Stimulated activated memory B cell treated with anti-CD40 and anti-IgM and Interleukin-4, amounts not matched to agents 10 μg/mL and 1 μg/mL and 100 μg/mL, for 72 hours (primary cell): Measurements from ENCODE around the gene SH3RF1.

Source experiments
- ATAC-seq: fragments of 150-1000 bp; cut with Tn5 transposase; 2 replicates; pipeline ENCODE4 v1.10.0; 2021
- H3K27ac Mint-ChIP-seq: one replicate; pipeline ENCODE4 v1.8.0; 2022; ENCODE audit warnings: mild to moderate bottlenecking, mixed read lengths
- H3K27me3 Mint-ChIP-seq: one replicate; pipeline ENCODE4 v1.8.0; 2022; ENCODE audit warnings: mixed read lengths
- H3K36me3 Mint-ChIP-seq: one replicate; pipeline ENCODE4 v1.8.0; 2022; ENCODE audit warnings: mixed read lengths
- H3K4me1 Mint-ChIP-seq: one replicate; pipeline ENCODE4 v1.8.0; 2022; ENCODE audit warnings: mixed read lengths
- H3K4me3 Mint-ChIP-seq: one replicate; pipeline ENCODE4 v1.8.0; 2022; ENCODE audit warnings: mild to moderate bottlenecking, moderate library complexity, mixed read lengths
- H3K9me3 Mint-ChIP-seq: one replicate; pipeline ENCODE4 v1.8.0; 2022; ENCODE audit warnings: mixed read lengths

SH3RF1 gene

DNA sequence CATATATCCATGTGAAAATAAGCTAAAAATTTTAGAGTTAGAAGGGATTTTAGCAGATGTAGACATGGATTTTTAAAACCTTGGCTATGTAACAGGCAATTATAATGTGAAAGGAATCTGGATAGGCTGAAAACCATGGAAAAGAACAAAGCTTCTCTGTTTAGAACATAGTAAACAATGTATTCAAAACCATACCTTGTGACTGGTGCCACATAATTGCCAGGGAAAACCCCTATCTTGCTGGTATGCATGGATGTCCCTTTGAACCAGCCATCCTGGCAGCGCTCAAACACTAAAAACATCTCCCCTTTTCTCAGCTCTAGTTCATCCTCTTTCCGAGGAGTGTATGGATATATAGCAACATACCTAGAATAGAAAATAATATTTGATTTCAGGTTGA, 150.1 kb downstream of the SH3RF1 start:
- Mint-ChIP-seq H3K4me1 (no peaks in the 10 kb centered on the region), H3K36me3 (peaks cover 18% of the 10 kb centered on the region), H3K4me3 (no peak overlapping the region), H3K27me3 (no peaks in the 10 kb centered on the region), H3K9me3 (no peaks in the 10 kb centered on the region), H3K27ac (no peak overlapping the region)
- no peak for ATAC-seq

GRCh38 chr4:169119536-169119935, 151.2 kb downstream of the SH3RF1 start:
- Mint-ChIP-seq H3K4me3 (no peak overlapping the region), H3K36me3 (peaks cover 20% of the 10 kb centered on the region), H3K9me3 (no peaks in the 10 kb centered on the region), H3K27ac (no peak overlapping the region), H3K27me3 (no peaks in the 10 kb centered on the region), H3K4me1 (no peaks in the 10 kb centered on the region)
- ATAC-seq: no peak

- no peaks in the 10 kb centered on the region for H3K9me3 Mint-ChIP-seq
- no peak overlapping the region for H3K27ac Mint-ChIP-seq
- no peak for ATAC-seq
These were observed 153.1 kb downstream of the SH3RF1 start for GRCh38 chr4:169117591-169118081.

DNA sequence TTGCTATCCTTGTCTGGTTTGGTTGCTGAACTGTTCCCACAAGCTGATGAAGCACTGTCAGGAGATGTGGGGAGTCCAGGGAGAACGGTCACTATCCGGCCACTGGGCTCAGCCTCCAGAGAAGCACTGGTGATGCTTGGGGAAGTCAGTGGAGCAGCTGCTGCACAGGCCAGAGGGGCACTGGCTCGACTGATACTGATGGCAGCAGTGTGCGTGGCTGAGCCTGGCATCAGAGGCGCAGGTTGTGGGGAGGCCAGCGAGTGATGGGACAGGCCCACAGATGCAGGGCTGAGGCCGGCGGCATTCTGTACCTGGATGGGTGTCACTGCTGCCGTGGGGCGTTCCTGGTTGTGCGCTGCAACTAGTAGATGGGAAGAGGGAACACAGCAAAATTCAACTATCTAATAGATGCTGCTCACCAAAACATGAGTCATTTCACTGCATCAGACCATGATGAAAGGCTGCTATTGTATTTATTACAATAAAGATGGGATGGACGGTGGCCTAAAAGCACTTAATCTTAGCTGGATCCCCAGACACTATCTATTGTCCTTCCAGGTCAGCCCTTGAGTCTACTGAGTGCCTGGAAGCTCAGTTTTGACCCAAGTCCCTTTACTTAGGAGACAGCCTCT, 154.4 kb downstream of the SH3RF1 start:
- Mint-ChIP-seq H3K4me3 (no peak overlapping the region), H3K27ac (no peak overlapping the region)
- ATAC-seq: peak; percentile 51

More at GRCh38 chr4:169117591-169118081, 153.1 kb downstream of the SH3RF1 start:
- Mint-ChIP-seq H3K27me3 (no peaks in the 10 kb centered on the region), H3K36me3 (peaks cover 36% of the 10 kb centered on the region), H3K4me3 (no peak overlapping the region), H3K4me1 (no peaks in the 10 kb centered on the region)

DNA sequence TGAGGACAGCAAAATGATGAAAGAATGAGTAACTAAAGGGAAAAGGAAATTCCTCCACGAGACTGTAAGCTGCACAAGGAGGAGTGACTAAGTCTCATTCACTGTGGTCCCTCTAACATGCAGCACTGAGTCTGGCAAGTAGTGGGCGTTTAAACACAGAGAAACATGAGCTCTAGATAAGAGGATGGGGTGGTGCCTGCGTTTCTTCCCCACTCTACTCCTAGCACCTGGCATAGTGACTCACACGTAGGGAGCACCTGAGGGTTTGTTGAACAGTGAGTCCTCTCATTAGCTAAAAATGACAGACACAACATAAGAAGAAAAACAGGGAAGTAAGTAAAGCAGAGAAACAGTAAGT, 154.9 kb downstream of the SH3RF1 start:
- Mint-ChIP-seq H3K4me1 (no peaks in the 10 kb centered on the region), H3K9me3 (no peaks in the 10 kb centered on the region), H3K36me3 (peaks cover 36% of the 10 kb centered on the region), H3K27me3 (no peaks in the 10 kb centered on the region), H3K4me3 (no peak overlapping the region), H3K27ac (no peak overlapping the region)
- no peak for ATAC-seq

More for the DNA sequence above, 154.4 kb downstream of the SH3RF1 start:
- Mint-ChIP-seq H3K36me3 (peaks cover 40% of the 10 kb centered on the region), H3K9me3 (no peaks in the 10 kb centered on the region), H3K27me3 (no peaks in the 10 kb centered on the region), H3K4me1 (no peaks in the 10 kb centered on the region)

DNA sequence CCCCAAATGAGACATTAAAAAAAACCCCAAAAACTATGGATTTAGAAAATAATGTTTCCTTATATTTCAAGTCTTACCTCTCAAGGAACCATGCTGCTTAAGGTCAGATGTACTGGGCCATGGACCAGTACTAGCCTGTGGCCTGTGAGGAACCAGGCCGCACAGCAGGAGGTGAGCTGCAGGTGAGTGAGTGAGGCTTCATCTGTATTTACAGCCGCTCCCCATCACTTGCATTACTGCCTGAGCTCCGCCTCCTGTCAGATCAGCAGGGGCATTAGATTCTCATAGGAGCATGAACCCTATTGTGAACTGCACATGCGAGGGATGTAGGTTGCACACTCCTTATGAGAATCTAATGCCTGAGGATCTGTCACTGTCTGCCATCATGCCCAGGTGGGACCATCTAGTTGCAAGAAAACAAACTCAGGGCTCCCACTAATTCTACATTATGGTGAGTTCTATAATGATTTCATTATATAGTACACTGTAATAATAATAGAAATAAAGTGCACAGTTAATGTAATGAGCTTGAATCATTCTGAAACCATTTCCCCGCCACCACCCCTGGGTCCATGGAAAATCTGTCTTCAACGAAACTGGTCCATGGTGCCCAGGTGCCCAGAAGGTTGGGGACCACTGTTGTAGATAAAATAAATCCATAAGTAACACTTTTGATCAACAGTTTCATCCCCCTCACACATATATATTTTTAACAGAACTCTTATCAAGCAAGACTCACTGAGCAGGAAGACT, 155.4 kb downstream of the SH3RF1 start:
- ATAC-seq: no peak
- Mint-ChIP-seq H3K9me3 (no peaks in the 10 kb centered on the region), H3K4me3 (no peak overlapping the region), H3K27ac (no peak overlapping the region), H3K36me3 (peaks cover 41% of the 10 kb centered on the region), H3K4me1 (no peaks in the 10 kb centered on the region), H3K27me3 (no peaks in the 10 kb centered on the region)

GRCh38 chr4:169114341-169114974, 156.3 kb downstream of the SH3RF1 start:
- Mint-ChIP-seq H3K9me3 (no peaks in the 10 kb centered on the region), H3K27ac (no peak overlapping the region), H3K4me1 (no peaks in the 10 kb centered on the region), H3K4me3 (no peak overlapping the region), H3K27me3 (no peaks in the 10 kb centered on the region), H3K36me3 (peaks cover 41% of the 10 kb centered on the region)
- no peak for ATAC-seq

- Mint-ChIP-seq H3K4me3 (no peak overlapping the region), H3K9me3 (no peaks in the 10 kb centered on the region), H3K4me1 (no peaks in the 10 kb centered on the region), H3K27me3 (no peaks in the 10 kb centered on the region), H3K36me3 (peaks cover 50% of the 10 kb centered on the region), H3K27ac (no peak overlapping the region)
- no peak for ATAC-seq
These were observed 160.1 kb downstream of the SH3RF1 start for GRCh38 chr4:169110633-169111032.

- Mint-ChIP-seq H3K36me3 (peaks cover 49% of the 10 kb centered on the region), H3K4me1 (no peaks in the 10 kb centered on the region), H3K9me3 (no peaks in the 10 kb centered on the region), H3K27ac (no peak overlapping the region), H3K4me3 (no peak overlapping the region), H3K27me3 (no peaks in the 10 kb centered on the region)
- no peak for ATAC-seq
These were observed 161.6 kb downstream of the SH3RF1 start for GRCh38 chr4:169109035-169109675.

- ATAC-seq: no peak
- H3K4me3 Mint-ChIP-seq: no peak overlapping the region
- H3K9me3 Mint-ChIP-seq: no peaks in the 10 kb centered on the region
These were observed 162.5 kb downstream of the SH3RF1 start for GRCh38 chr4:169108303-169108702.

DNA sequence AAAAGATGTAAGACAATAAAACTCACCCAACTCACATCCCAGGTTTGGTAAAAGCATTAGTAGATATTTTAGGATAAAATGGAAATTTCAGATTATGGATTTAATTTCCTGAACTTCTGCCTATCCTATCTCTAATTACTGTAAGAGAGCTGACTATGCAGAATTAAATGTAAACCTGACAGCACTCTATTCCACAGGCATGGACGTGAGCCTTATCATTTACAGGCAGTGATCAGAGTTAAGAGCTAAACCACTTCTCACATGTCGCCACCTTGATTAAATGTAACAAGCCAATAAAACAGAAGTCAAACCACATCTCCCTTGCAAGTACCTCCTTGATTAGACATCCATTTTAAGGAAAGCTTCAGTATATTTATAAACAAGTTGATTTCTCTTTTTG, 163.2 kb downstream of the SH3RF1 start:
- Mint-ChIP-seq H3K9me3 (no peaks in the 10 kb centered on the region), H3K4me3 (no peak overlapping the region)

More at GRCh38 chr4:169108303-169108702, 162.5 kb downstream of the SH3RF1 start:
- H3K27me3 Mint-ChIP-seq: no peaks in the 10 kb centered on the region
- H3K4me1 Mint-ChIP-seq: no peaks in the 10 kb centered on the region
- H3K36me3 Mint-ChIP-seq: peaks cover 45% of the 10 kb centered on the region
- H3K27ac Mint-ChIP-seq: no peak overlapping the region

DNA sequence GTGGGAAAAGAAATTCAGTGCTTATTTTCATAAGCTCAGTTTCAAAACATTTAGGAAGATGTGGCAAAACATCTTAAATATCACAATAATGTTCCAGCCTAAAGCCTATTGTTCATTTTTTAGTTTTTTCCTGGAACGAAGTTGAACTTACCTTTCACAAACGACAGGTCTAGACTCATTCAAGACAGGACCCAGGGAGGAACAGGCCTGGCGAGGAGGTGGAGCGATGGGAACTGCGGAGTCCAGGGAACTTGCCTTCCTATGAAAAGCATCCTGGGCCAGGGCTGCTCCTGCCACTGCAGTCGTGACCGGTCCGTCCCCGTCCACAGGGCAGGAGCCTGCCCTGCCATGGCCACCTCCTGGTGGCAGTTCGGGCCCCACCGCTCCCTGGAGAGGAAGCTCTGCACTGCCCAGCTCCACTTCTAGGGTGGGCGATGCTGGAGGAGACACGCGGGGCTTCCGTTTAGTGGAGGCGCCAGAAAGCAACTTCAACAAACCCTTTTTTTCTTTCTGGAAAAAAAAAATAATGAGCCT, 164.0 kb downstream of the SH3RF1 start:
- H3K36me3 Mint-ChIP-seq: peaks cover 31% of the 10 kb centered on the region
- no peaks in the 10 kb centered on the region for H3K27me3 Mint-ChIP-seq

More for the DNA sequence above, 163.2 kb downstream of the SH3RF1 start:
- Mint-ChIP-seq H3K27ac (no peak overlapping the region), H3K27me3 (no peaks in the 10 kb centered on the region), H3K4me1 (no peaks in the 10 kb centered on the region), H3K36me3 (peaks cover 38% of the 10 kb centered on the region)
- no peak for ATAC-seq

DNA sequence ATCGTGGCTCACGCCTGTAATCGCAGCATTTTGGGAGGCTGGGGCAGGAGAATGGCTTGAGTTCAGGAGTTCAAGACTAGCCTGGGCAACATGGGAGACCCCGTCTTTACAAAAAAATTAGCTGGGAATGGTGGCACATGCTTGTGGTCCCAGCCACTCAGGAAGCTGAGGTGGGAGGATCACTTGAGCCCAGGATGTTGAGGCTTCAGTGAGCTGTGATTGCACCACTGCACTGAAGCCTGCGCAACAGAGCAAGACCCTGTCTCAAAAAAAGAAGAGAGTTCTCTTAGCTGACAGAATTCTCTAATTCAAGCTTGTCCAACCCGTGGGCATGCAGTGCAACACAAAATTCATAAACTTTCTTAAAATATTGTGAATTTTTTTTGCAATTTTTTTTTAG, 165.1 kb downstream of the SH3RF1 start:
- Mint-ChIP-seq H3K9me3 (no peaks in the 10 kb centered on the region), H3K27me3 (no peaks in the 10 kb centered on the region), H3K4me1 (peaks cover 4% of the 10 kb centered on the region), H3K36me3 (peaks cover 26% of the 10 kb centered on the region), H3K4me3 (no peak overlapping the region), H3K27ac (no peak overlapping the region)
- ATAC-seq: no peak

More for the DNA sequence above, 164.0 kb downstream of the SH3RF1 start:
- no peak overlapping the region for H3K4me3 Mint-ChIP-seq
- H3K4me1 Mint-ChIP-seq: no peaks in the 10 kb centered on the region
- no peak overlapping the region for H3K27ac Mint-ChIP-seq
- no peaks in the 10 kb centered on the region for H3K9me3 Mint-ChIP-seq
- no peak for ATAC-seq

DNA sequence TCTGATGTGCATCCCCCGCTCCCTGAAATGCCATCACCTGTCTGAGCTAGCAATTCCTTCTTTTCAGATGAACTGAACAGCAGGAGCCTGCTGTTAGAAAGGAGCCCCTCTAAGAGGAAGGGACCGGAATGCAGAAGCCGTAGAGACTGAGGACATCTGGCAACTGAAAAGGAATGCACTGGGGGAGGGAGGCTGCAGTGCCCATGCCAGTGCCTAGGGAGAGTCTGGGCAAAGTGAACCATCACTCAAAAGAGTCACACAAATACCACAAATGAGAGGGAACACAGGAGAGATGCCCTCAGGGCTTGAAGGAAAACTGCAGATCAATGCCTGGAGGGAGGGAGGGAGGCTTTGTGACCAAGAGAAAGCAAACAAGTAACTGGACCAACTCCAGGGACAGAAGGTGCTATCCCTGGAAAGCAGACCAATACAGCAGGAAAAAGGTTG, 166.8 kb downstream of the SH3RF1 start:
- no peak for ATAC-seq
- Mint-ChIP-seq H3K4me1 (peaks cover 20% of the 10 kb centered on the region), H3K27me3 (no peaks in the 10 kb centered on the region), H3K4me3 (no peak overlapping the region), H3K9me3 (no peaks in the 10 kb centered on the region), H3K36me3 (peaks cover 23% of the 10 kb centered on the region), H3K27ac (no peak overlapping the region)

DNA sequence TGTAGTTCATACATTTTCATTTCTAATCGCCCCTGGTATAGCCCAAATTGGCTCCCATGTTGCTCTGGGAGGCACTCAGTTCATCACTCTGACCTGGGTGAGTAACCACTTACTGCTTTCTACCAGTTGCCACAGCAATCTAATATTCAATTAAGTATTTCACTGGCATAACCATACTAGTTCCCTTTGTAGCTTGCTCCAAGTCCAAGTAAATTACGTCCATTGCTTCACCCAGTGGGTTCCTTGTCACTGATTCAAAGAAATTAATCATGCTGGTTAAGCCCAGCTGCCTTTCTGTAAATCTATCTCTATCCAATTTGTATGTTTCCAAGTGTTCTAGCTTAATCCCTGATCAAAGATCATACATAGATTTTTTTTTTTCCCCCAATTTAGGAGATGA, 168.7 kb downstream of the SH3RF1 start:
- no peak overlapping the region for H3K27ac Mint-ChIP-seq
- H3K4me1 Mint-ChIP-seq: peaks cover 31% of the 10 kb centered on the region

More for the DNA sequence above, 168.7 kb downstream of the SH3RF1 start:
- H3K4me3 Mint-ChIP-seq: no peak overlapping the region
- no peak for ATAC-seq
- no peaks in the 10 kb centered on the region for H3K9me3 Mint-ChIP-seq
- no peaks in the 10 kb centered on the region for H3K27me3 Mint-ChIP-seq
- peaks cover 15% of the 10 kb centered on the region for H3K36me3 Mint-ChIP-seq
